GM19438 (cell line): ENCODE data around the gene PDE3B.
"Not testable (repeated sequence)": the region's sequence is repeated elsewhere in the genome, so short reads cannot be mapped to it uniquely, and the experiment has no call there.

Experiments used
- ATAC-seq: cut with Tn5 transposase; IDR thresholded peaks from one replicate; pipeline ENCODE4 v1.9.1; 2021; ENCODE audit warnings: low read depth; ENCODE audit not compliant: unreplicated experiment

The PDE3B gene

GRCh38 chr11:14872032-14872431, 228.4 kb downstream of the PDE3B start:
- ATAC-seq, result no peak

- no peak for ATAC-seq
These were observed 230.0 kb downstream of the PDE3B start for GRCh38 chr11:14873632-14874031.

- ATAC-seq, result no peak
These were observed 231.6 kb downstream of the PDE3B start for GRCh38 chr11:14875163-14875562.

- no peak for ATAC-seq
These were observed 238.1 kb downstream of the PDE3B start for GRCh38 chr11:14881576-14882193.

- no peak for ATAC-seq
These were observed 238.6 kb downstream of the PDE3B start for GRCh38 chr11:14882196-14882595.

GRCh38 chr11:14883683-14884082, 240.1 kb downstream of the PDE3B start:
- ATAC-seq, result not testable (repeated sequence)

GRCh38 chr11:14884667-14885273, 241.2 kb downstream of the PDE3B start:
- no peak for ATAC-seq

GRCh38 chr11:14886513-14886912, 242.9 kb downstream of the PDE3B start:
- no peak for ATAC-seq

GRCh38 chr11:14891143-14892035, 247.8 kb downstream of the PDE3B start:
- ATAC-seq, result peak; percentile 47

- peak; percentile 96 for ATAC-seq
These were observed 248.5 kb downstream of the PDE3B start, which contains the start of gene CYP2R1 for GRCh38 chr11:14892036-14892556. Gene CYP2R1, minus strand, starts transcription at chr11:14892231. Its CDS starts 26 bp downstream, at chr11:14892205.

- no peak for ATAC-seq
These were observed 249.0 kb downstream of the PDE3B start for GRCh38 chr11:14892577-14892976.

GRCh38 chr11:14894657-14895598, 251.3 kb downstream of the PDE3B start:
- ATAC-seq, result no peak

GRCh38 chr11:14898355-14898754, 254.8 kb downstream of the PDE3B start:
- ATAC-seq, result no peak

- no peak for ATAC-seq
These were observed 255.3 kb downstream of the PDE3B start for GRCh38 chr11:14898906-14899305.

GRCh38 chr11:14902650-14903350, 259.2 kb downstream of the PDE3B start:
- ATAC-seq, result no peak

GRCh38 chr11:14904745-14905103, 261.1 kb downstream of the PDE3B start:
- peak; percentile 39 for ATAC-seq

- ATAC-seq, result peak; percentile 67
These were observed 261.8 kb downstream of the PDE3B start for GRCh38 chr11:14905104-14906033.

GRCh38 chr11:14906578-14906977, 263.0 kb downstream of the PDE3B start:
- ATAC-seq, result no peak
